Measurements from ENCODE around the gene RETNLB.

RETNLB gene

GRCh38 chr3:108718454-108718853 lies 38.8 kb downstream of the RETNLB start:
- no peak overlapping the region for H3K4me3 ChIP-seq (ENCODE audit: low read depth, low read length)
- no peak for DNase-seq (ENCODE audit: low read depth, low spot score)
- ChIA-PET CTCF (no interaction called here), POLR2A (no interaction called here)
- no peak for TF ChIP-seq CTCF (IDR thresholded peaks at IDR 0.05; ENCODE audit: insufficient read depth, low read length, missing control alignments)

GRCh38 chr3:108713816-108714215 lies 43.4 kb downstream of the RETNLB start:
- DNase-seq (ENCODE audit: low read depth, low spot score): no peak
- TF ChIP-seq CTCF (IDR thresholded peaks at IDR 0.05; ENCODE audit: insufficient read depth, low read length, missing control alignments): no peak
- no peak overlapping the region for H3K4me3 ChIP-seq (ENCODE audit: low read depth, low read length)
- ChIA-PET POLR2A (no interaction called here), CTCF (no interaction called here)

GRCh38 chr3:108713009-108713516 lies 44.1 kb downstream of the RETNLB start:
- H3K4me3 ChIP-seq (ENCODE audit: low read depth, low read length): no peak overlapping the region
- ChIA-PET CTCF (no interaction called here), POLR2A (no interaction called here)
- no peak for TF ChIP-seq CTCF (IDR thresholded peaks at IDR 0.05; ENCODE audit: insufficient read depth, low read length, missing control alignments)
- no peak for DNase-seq (ENCODE audit: low read depth, low spot score)

All from AG04449 (cell line).